Stimulated activated CD4-positive, alpha-beta T cell treated with anti-CD3 and anti-CD28 coated beads, Interleukin-1b, Interleukin-23, amount 100 ng/mL, for 24 hours (primary cell): Measurements from ENCODE around the gene C19orf25.
"Not testable (repeated sequence)": the region's sequence is repeated elsewhere in the genome, so short reads cannot be mapped to it uniquely, and the experiment has no call there.

Experiments
- DNase-seq, 4 experiments: peaks; one replicate each; pipeline ENCODE4 v3.0.0-alpha.2; 2020; ENCODE audit warnings: low read depth in 4 of 4, low spot score in 1 of 4

Gene C19orf25

GRCh38 chr19:1449467-1450442, 29.3 kb downstream of the C19orf25 start, which contains the start of gene APC2:
Gene APC2, plus strand, starts transcription at chr19:1450121. Its CDS starts 2,881 bp downstream, at chr19:1453002.
- DNase-seq: no peak

GRCh38 chr19:1447944-1448343, 31.1 kb downstream of the C19orf25 start:
- DNase-seq: no peak

- DNase-seq: no peak
These were observed 31.5 kb downstream of the C19orf25 start for GRCh38 chr19:1447504-1447903.

- DNase-seq: no peak
These were observed 32.1 kb downstream of the C19orf25 start for GRCh38 chr19:1446713-1447481.

GRCh38 chr19:1445932-1446712, 32.9 kb downstream of the C19orf25 start:
- no peak for DNase-seq

GRCh38 chr19:1445185-1445931, 33.7 kb downstream of the C19orf25 start:
- peak; percentile 46 to 68 (median 65) for DNase-seq

- no peak for DNase-seq
These were observed 37.2 kb downstream of the C19orf25 start for GRCh38 chr19:1441677-1442438.

GRCh38 chr19:1441022-1441426, 38.0 kb downstream of the C19orf25 start:
- DNase-seq: no peak

GRCh38 chr19:1440418-1440801, 38.6 kb downstream of the C19orf25 start:
- no peak for DNase-seq

GRCh38 chr19:1439525-1440417, 39.2 kb downstream of the C19orf25 start:
- DNase-seq: not testable (repeated sequence)

- no peak for DNase-seq
These were observed 40.1 kb downstream of the C19orf25 start for GRCh38 chr19:1438933-1439354.

GRCh38 chr19:1438035-1438932, 40.7 kb downstream of the C19orf25 start, which contains the start of gene RPS15:
Gene RPS15, plus strand, starts transcription at chr19:1438396. Its CDS starts 30 bp downstream, at chr19:1438426.
- peak; percentile 92 to 95 (median 94) for DNase-seq

GRCh38 chr19:1437609-1438008, 41.4 kb downstream of the C19orf25 start:
- DNase-seq: no peak

GRCh38 chr19:1435378-1435989, 43.5 kb downstream of the C19orf25 start:
- DNase-seq: no peak

- DNase-seq: no peak
These were observed 44.4 kb downstream of the C19orf25 start for GRCh38 chr19:1434577-1435060.

GRCh38 chr19:1434040-1434366, 45.0 kb downstream of the C19orf25 start:
- no peak for DNase-seq
